Measurements from ENCODE around the gene ABHD16B. TPM values are rescaled to one million over a fixed set of nuclear protein-coding genes. Genes with fewer than 3 reads are reported as not detected.

The ABHD16B gene
- total and polyA plus RNA-seq, 2 donors (not counting 3 experiments of a cell fraction or from before 2014, with no cell fraction given), result not detected

DNA sequence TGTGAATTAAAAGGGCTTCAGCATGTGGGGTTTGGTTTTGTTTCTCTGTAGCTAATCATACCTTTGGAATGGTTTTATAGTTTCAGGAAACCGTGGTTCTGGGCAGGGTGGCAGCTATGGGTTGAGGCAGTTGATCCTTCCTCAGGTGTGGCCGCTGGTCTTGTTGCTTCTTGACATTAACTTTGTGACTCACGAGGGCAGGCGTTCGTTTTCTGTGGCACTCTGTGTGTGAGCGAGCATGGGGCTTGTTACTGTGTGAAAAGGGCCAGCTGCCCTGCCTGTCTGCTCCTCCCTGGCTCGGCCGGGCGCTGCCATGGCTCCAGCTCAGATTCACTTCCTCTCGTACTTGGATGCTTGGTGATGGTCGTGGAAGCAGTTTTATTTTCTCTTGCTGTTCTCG lies 49.9 kb downstream of the ABHD16B start:
- Histone ChIP-seq H3K4me3 (replicated peaks in 1 of 3; ENCODE audit: insufficient read depth in 1 of 3, low read depth in 1 of 3, low read length in 3 of 3) (no peak overlapping the region), H3K27me3 (ENCODE audit: control insufficient read depth in 2 of 2, insufficient read depth in 2 of 2, low read length in 2 of 2) (no peaks in the 10 kb centered on the region), H3K9ac (replicated peaks; ENCODE audit: extremely low read depth, insufficient read depth, low read length) (no peak overlapping the region), H3K36me3 (ENCODE audit: control insufficient read depth in 2 of 2, extremely low read depth in 1 of 2, insufficient read depth in 2 of 2, low read length in 2 of 2) (peaks cover 0 to 2% of the 10 kb centered on the region in 2 experiments), H3K4me1 (ENCODE audit: control insufficient read depth, extremely low read depth, insufficient read depth, low read length) (no peaks in the 10 kb centered on the region), H4K20me1 (replicated peaks; ENCODE audit: control insufficient read depth, extremely low read depth, insufficient read depth, low read length) (peaks cover 4% of the 10 kb centered on the region), H2AFZ (ENCODE audit: low read depth, low read length) (no peak overlapping the region), H3K4me2 (ENCODE audit: insufficient read depth, low read length) (no peak overlapping the region), H3K79me2 (ENCODE audit: control insufficient read depth, insufficient read depth, low read length) (peaks cover 97% of the 10 kb centered on the region), H3K9me1 (replicated peaks; ENCODE audit: control insufficient read depth, extremely low read depth, insufficient read depth, low read length) (no peaks in the 10 kb centered on the region), H3K9me3 (replicated peaks; ENCODE audit: control insufficient read depth, insufficient read depth, low read length) (no peaks in the 10 kb centered on the region), H3K27ac (ENCODE audit: insufficient read depth, low read depth, low read length) (no peak overlapping the region)
- intact Hi-C loops (cut with micrococcal nuclease), result no loop called here
- FAIRE-seq (peak; percentile 35), DNase-seq (ENCODE audit: low read depth, low spot score) (no peak)
- TF ChIP-seq, protein P1, sequence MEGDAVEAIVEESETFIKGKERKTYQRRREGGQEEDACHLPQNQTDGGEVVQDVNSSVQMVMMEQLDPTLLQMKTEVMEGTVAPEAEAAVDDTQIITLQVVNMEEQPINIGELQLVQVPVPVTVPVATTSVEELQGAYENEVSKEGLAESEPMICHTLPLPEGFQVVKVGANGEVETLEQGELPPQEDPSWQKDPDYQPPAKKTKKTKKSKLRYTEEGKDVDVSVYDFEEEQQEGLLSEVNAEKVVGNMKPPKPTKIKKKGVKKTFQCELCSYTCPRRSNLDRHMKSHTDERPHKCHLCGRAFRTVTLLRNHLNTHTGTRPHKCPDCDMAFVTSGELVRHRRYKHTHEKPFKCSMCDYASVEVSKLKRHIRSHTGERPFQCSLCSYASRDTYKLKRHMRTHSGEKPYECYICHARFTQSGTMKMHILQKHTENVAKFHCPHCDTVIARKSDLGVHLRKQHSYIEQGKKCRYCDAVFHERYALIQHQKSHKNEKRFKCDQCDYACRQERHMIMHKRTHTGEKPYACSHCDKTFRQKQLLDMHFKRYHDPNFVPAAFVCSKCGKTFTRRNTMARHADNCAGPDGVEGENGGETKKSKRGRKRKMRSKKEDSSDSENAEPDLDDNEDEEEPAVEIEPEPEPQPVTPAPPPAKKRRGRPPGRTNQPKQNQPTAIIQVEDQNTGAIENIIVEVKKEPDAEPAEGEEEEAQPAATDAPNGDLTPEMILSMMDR (IDR thresholded peaks at IDR 0.05; ENCODE audit: extremely low read depth in 1 of 2, insufficient read depth in 1 of 2, low read depth in 1 of 2, low read length in 2 of 2), result no peak
- TF ChIP-seq POLR2A (IDR thresholded peaks at IDR 0.05; ENCODE audit: low read depth, low read length) (no peak), FOS (IDR thresholded peaks at IDR 0.05; ENCODE audit: borderline replicate concordance, insufficient read depth, low read length) (no peak), EZH2 (IDR thresholded peaks at IDR 0.05; ENCODE audit: borderline replicate concordance, low read depth, low read length, severe bottlenecking) (no peak), POLR2AphosphoS5 (IDR thresholded peaks at IDR 0.05; ENCODE audit: insufficient read depth, low read depth, low read length) (no peak), MYC (IDR thresholded peaks at IDR 0.05; ENCODE audit: low read depth, low read length) (no peak), GATA2 (IDR thresholded peaks at IDR 0.05; ENCODE audit: insufficient read depth, insufficient read length, low read depth, low read length) (no peak), JUN (IDR thresholded peaks at IDR 0.05; ENCODE audit: borderline replicate concordance, insufficient read depth, insufficient read length, low read depth) (no peak)
- TF ChIP-seq, protein P2, sequence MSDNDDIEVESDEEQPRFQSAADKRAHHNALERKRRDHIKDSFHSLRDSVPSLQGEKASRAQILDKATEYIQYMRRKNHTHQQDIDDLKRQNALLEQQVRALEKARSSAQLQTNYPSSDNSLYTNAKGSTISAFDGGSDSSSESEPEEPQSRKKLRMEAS (IDR thresholded peaks at IDR 0.05; ENCODE audit: insufficient read depth, insufficient read length), result no peak
- CTCF ChIA-PET, result interaction anchor here (0.8 to 4.2 kb wide), 4 partner anchors 15 to 63 kb away, joined by 3 to 24 read pairs (median 4); partner anchors contain the start of gene UCKL1
- no TSS peak for BruUV-seq (replicated peaks)
- POLR2A ChIA-PET, result interaction anchor here (0.7 kb wide), 1 partner anchor 346 kb away, joined by 3 read pairs; no protein-coding TSS in a partner anchor
- dilution Hi-C loops (cut with MboI; ENCODE audit: extremely low pct_ligation_motif_present, low sequenced_read_pairs), result no loop called here

Small RNAs within 50 kb of the gene (small RNA-seq; reads per million reads assigned to genes)
- gene RNU1-134P (ENCODE audit: insufficient read depth, insufficient read length, low read depth, low replicate concordance), result 12.3 reads per million, percentile 67 among the genes with 10 or more reads in this experiment

Other genes with a start within 250 kb of the ABHD16B start
- gene GMEB2, start 234.4 kb upstream of the ABHD16B start, total RNA-seq, result 12.1 and 14.1 TPM in 2 replicates
- 12.7 and 13.4 TPM in 2 replicates for gene GMEB2, start 234.4 kb upstream of the ABHD16B start, polyA plus RNA-seq
- 1.7 and 1.8 TPM in 2 replicates for gene STMN3, start 208.1 kb upstream of the ABHD16B start, total RNA-seq
- 4.7 and 8.4 TPM in 2 replicates for gene STMN3, start 208.1 kb upstream of the ABHD16B start, polyA plus RNA-seq
- gene RTEL1, start 203.2 kb upstream of the ABHD16B start, total RNA-seq, result 38.6 and 44.9 TPM in 2 replicates
- gene RTEL1, start 203.2 kb upstream of the ABHD16B start, polyA plus RNA-seq, result 17.0 and 20.6 TPM in 2 replicates
- 0.69 TPM in 1 of 2 replicates, not detected in the other for gene TNFRSF6B, start 164.8 kb upstream of the ABHD16B start, total RNA-seq
- 11.3 and 20.6 TPM in 2 replicates for gene TNFRSF6B, start 164.8 kb upstream of the ABHD16B start, polyA plus RNA-seq
- gene ARFRP1, start 153.5 kb upstream of the ABHD16B start, total RNA-seq, result 51.6 and 56.3 TPM in 2 replicates
- 37.0 and 48.7 TPM in 2 replicates for gene ARFRP1, start 153.5 kb upstream of the ABHD16B start, polyA plus RNA-seq
- 29.3 and 31.7 TPM in 2 replicates for gene ZGPAT, start 153.5 kb upstream of the ABHD16B start, total RNA-seq
- gene ZGPAT, start 153.5 kb upstream of the ABHD16B start, polyA plus RNA-seq, result 23.1 and 24.4 TPM in 2 replicates
- gene LIME1, start 124.8 kb upstream of the ABHD16B start, total RNA-seq, result 11.5 and 12.2 TPM in 2 replicates
- gene LIME1, start 124.8 kb upstream of the ABHD16B start, polyA plus RNA-seq, result 10.7 and 16.3 TPM in 2 replicates
- 69.3 and 69.4 TPM in 2 replicates for gene SLC2A4RG, start 121.7 kb upstream of the ABHD16B start, total RNA-seq
- 41.7 and 66.5 TPM in 2 replicates for gene SLC2A4RG, start 121.7 kb upstream of the ABHD16B start, polyA plus RNA-seq
- gene ZBTB46, start 30.2 kb upstream of the ABHD16B start, total RNA-seq, result 4.3 and 7.1 TPM in 2 replicates
- 1.3 TPM in 2 replicates for gene ZBTB46, start 30.2 kb upstream of the ABHD16B start, polyA plus RNA-seq
- 114 and 123 TPM in 2 replicates for gene TPD52L2, start 3.8 kb downstream of the ABHD16B start, total RNA-seq
- gene TPD52L2, start 3.8 kb downstream of the ABHD16B start, polyA plus RNA-seq, result 142 and 151 TPM in 2 replicates
- gene DNAJC5, start 33.6 kb downstream of the ABHD16B start, total RNA-seq, result 58.7 and 60.3 TPM in 2 replicates
- gene DNAJC5, start 33.6 kb downstream of the ABHD16B start, polyA plus RNA-seq, result 40.1 and 44.7 TPM in 2 replicates
- gene UCKL1, start 94.9 kb downstream of the ABHD16B start, total RNA-seq, result 51.1 TPM in 2 replicates
- 78.8 and 113 TPM in 2 replicates for gene UCKL1, start 94.9 kb downstream of the ABHD16B start, polyA plus RNA-seq
- gene ZNF512B, start 108.4 kb downstream of the ABHD16B start, total RNA-seq, result 25.9 and 30.0 TPM in 2 replicates
- 8.7 and 10.0 TPM in 2 replicates for gene ZNF512B, start 108.4 kb downstream of the ABHD16B start, polyA plus RNA-seq
- 4.7 and 5.7 TPM in 2 replicates for gene SAMD10, start 118.1 kb downstream of the ABHD16B start, total RNA-seq
- 5.3 and 6.9 TPM in 2 replicates for gene SAMD10, start 118.1 kb downstream of the ABHD16B start, polyA plus RNA-seq
- 64.2 and 67.4 TPM in 2 replicates for gene PRPF6, start 119.6 kb downstream of the ABHD16B start, total RNA-seq
- 27.1 and 35.3 TPM in 2 replicates for gene PRPF6, start 119.6 kb downstream of the ABHD16B start, polyA plus RNA-seq
- gene C20orf204, start 174.7 kb downstream of the ABHD16B start, total RNA-seq, result 5.8 and 6.0 TPM in 2 replicates
- gene C20orf204, start 174.7 kb downstream of the ABHD16B start, polyA plus RNA-seq, result 2.8 and 4.5 TPM in 2 replicates
- 175 and 211 TPM in 2 replicates for gene SOX18, start 188.1 kb downstream of the ABHD16B start, total RNA-seq
- 20.9 and 21.8 TPM in 2 replicates for gene SOX18, start 188.1 kb downstream of the ABHD16B start, polyA plus RNA-seq
- gene TCEA2, start 201.7 kb downstream of the ABHD16B start, total RNA-seq, result 65.5 and 71.3 TPM in 2 replicates
- 53.1 and 56.0 TPM in 2 replicates for gene TCEA2, start 201.7 kb downstream of the ABHD16B start, polyA plus RNA-seq
- 27.8 and 28.3 TPM in 2 replicates for gene RGS19, start 218.0 kb downstream of the ABHD16B start, total RNA-seq
- gene RGS19, start 218.0 kb downstream of the ABHD16B start, polyA plus RNA-seq, result 33.7 and 69.6 TPM in 2 replicates
- 1.9 and 2.2 TPM in 2 replicates for gene OPRL1, start 218.6 kb downstream of the ABHD16B start, total RNA-seq
- gene OPRL1, start 218.6 kb downstream of the ABHD16B start, polyA plus RNA-seq, result 2.0 and 2.6 TPM in 2 replicates
- gene LKAAEAR1, start 222.9 kb downstream of the ABHD16B start, total RNA-seq, result not detected in 2 replicates
- 0.29 and 0.46 TPM in 2 replicates for gene LKAAEAR1, start 222.9 kb downstream of the ABHD16B start, polyA plus RNA-seq
- not detected in 2 replicates for gene NPBWR2, start 246.1 kb downstream of the ABHD16B start, total RNA-seq
- gene NPBWR2, start 246.1 kb downstream of the ABHD16B start, polyA plus RNA-seq, result not detected in 2 replicates

All from endothelial cell of umbilical vein (primary cell).